MCF 10A (cell line): ENCODE results near the gene CDK14. TPM values are rescaled to one million over a fixed set of nuclear protein-coding genes. Genes with fewer than 3 reads are reported as not detected.

Experiments used
- BruUV-seq: library from RNA; stranded (reverse); fragments of 400-500 nt; replicated peaks from 2 replicates; lab custom pipeline; 2021; lab: Mats Ljungman, UMichigan
- CTCF ChIA-PET: fragments of 300-600 bp; sonication (Branson Sonifier 250); formaldehyde crosslinking; extraction: SDS; loops from one replicate; lab custom pipeline; 2021; ENCODE audit warnings: antibody characterized with exemption, inconsistent platforms; lab: Yijun Ruan, JAX
- POLR2A ChIA-PET: fragments of 300-600, 350-650 bp; sonication (Branson Sonifier 250); formaldehyde crosslinking; extraction: SDS; loops from one replicate; lab custom pipeline; 2020; ENCODE audit warnings: antibody characterized with exemption, inconsistent platforms; lab: Yijun Ruan, JAX
- DNase-seq: peaks from one replicate; pipeline ENCODE4 v3.0.0-alpha.2; 2018; ENCODE audit not compliant: unreplicated experiment
- H3K27ac Mint-ChIP-seq: one replicate; pipeline ENCODE4 v1.8.0; 2022; ENCODE audit warnings: mild to moderate bottlenecking, low read depth, mixed read lengths; ENCODE audit not compliant: unreplicated experiment
- H3K27me3 Mint-ChIP-seq: one replicate; pipeline ENCODE4 v1.8.0; 2022; ENCODE audit warnings: mixed read lengths; ENCODE audit not compliant: insufficient read depth, unreplicated experiment
- H3K36me3 Mint-ChIP-seq: one replicate; pipeline ENCODE4 v1.8.0; 2022; ENCODE audit warnings: mild to moderate bottlenecking, moderate library complexity, mixed read lengths; ENCODE audit not compliant: insufficient read depth, unreplicated experiment
- H3K4me1 Mint-ChIP-seq: one replicate; pipeline ENCODE4 v1.8.0; 2022; ENCODE audit warnings: mixed read lengths; ENCODE audit not compliant: insufficient read depth, unreplicated experiment
- H3K4me3 Mint-ChIP-seq: one replicate; pipeline ENCODE4 v1.8.0; 2022; ENCODE audit warnings: mild to moderate bottlenecking, moderate library complexity, mixed read lengths; ENCODE audit not compliant: unreplicated experiment
- H3K9me3 Mint-ChIP-seq: one replicate; pipeline ENCODE4 v1.8.0; 2022; ENCODE audit warnings: mixed read lengths; ENCODE audit not compliant: unreplicated experiment
- CTCF ChIP-seq: fragments of 200-600 bp; IDR thresholded peaks from one replicate; pipeline ENCODE4 v1.8.0; 2022; ENCODE audit warnings: antibody characterized with exemption, mild to moderate bottlenecking; ENCODE audit not compliant: unreplicated experiment
- intact Hi-C: fragments of 100-400 bp; cut with micrococcal nuclease; formaldehyde crosslinking; loops from 2 replicates; pipeline ENCODE4 v1.14.1; 2022
- total RNA-seq: library from RNA; stranded (reverse); gene quantifications from 2 replicates; pipeline ENCODE4 v1.2.3, GENCODE V29; 2022

Gene CDK14
- total RNA-seq, 1 experiment from 2014 or later, result 32.0 TPM

GRCh38 chr7:91230100-91230499 is 634.0 kb downstream of the CDK14 start:
- no peak for DNase-seq
- no TSS peak for BruUV-seq
- no peak overlapping the region for H3K27ac Mint-ChIP-seq
- intact Hi-C loops, result no loop called here
- H3K27me3 Mint-ChIP-seq, result no peaks in the 10 kb centered on the region
- H3K36me3 Mint-ChIP-seq, result peaks cover 6% of the 10 kb centered on the region
- H3K4me3 Mint-ChIP-seq, result no peak overlapping the region
- no peak for TF ChIP-seq CTCF
- ChIA-PET CTCF (no interaction called here), POLR2A (interaction anchor here (0.6 kb wide), 1 partner anchor 987 kb away, joined by 3 read pairs; no protein-coding TSS in a partner anchor)
- H3K9me3 Mint-ChIP-seq, result no peaks in the 10 kb centered on the region
- no peaks in the 10 kb centered on the region for H3K4me1 Mint-ChIP-seq

- CTCF ChIA-PET, result interaction anchor here (0.6 kb wide), 1 partner anchor 576 kb away, joined by 3 read pairs; no protein-coding TSS in a partner anchor
- H3K27me3 Mint-ChIP-seq, result no peaks in the 10 kb centered on the region
- no peak for DNase-seq
- POLR2A ChIA-PET, result no interaction called here
- BruUV-seq, result no TSS peak
- H3K36me3 Mint-ChIP-seq, result peaks cover 6% of the 10 kb centered on the region
- no peak overlapping the region for H3K27ac Mint-ChIP-seq
- no peaks in the 10 kb centered on the region for H3K9me3 Mint-ChIP-seq
- intact Hi-C loops, result no loop called here
- H3K4me3 Mint-ChIP-seq, result no peak overlapping the region
- no peaks in the 10 kb centered on the region for H3K4me1 Mint-ChIP-seq
- no peak for TF ChIP-seq CTCF
Observed at GRCh38 chr7:91230503-91230902, 634.4 kb downstream of the CDK14 start.

- TF ChIP-seq CTCF, result no peak
- Mint-ChIP-seq H3K27ac (no peak overlapping the region), H3K4me3 (no peak overlapping the region), H3K27me3 (no peaks in the 10 kb centered on the region), H3K9me3 (no peaks in the 10 kb centered on the region), H3K4me1 (no peaks in the 10 kb centered on the region), H3K36me3 (peaks cover 6% of the 10 kb centered on the region)
- intact Hi-C loops, result no loop called here
- ChIA-PET CTCF (interaction anchor here (0.5 to 0.6 kb wide), 2 partner anchors 434 to 1216 kb away, joined by 3 read pairs; no protein-coding TSS in a partner anchor), POLR2A (interaction anchor here (0.7 kb wide), 1 partner anchor 68 kb away, joined by 3 read pairs; no protein-coding TSS in a partner anchor)
- DNase-seq, result no peak
- no TSS peak for BruUV-seq
Observed at GRCh38 chr7:91233212-91233611, 637.1 kb downstream of the CDK14 start.

- Mint-ChIP-seq H3K36me3 (peaks cover 6% of the 10 kb centered on the region), H3K27ac (no peak overlapping the region), H3K4me3 (no peak overlapping the region), H3K4me1 (peaks cover 14% of the 10 kb centered on the region), H3K27me3 (no peaks in the 10 kb centered on the region), H3K9me3 (no peaks in the 10 kb centered on the region)
- CTCF ChIA-PET, result no interaction called here
- intact Hi-C loops, result no loop called here
- BruUV-seq, result no TSS peak
- DNase-seq, result no peak
- POLR2A ChIA-PET, result interaction anchor here (0.5 kb wide), 1 partner anchor 432 kb away, joined by 3 read pairs; no protein-coding TSS in a partner anchor
- no peak for TF ChIP-seq CTCF
Observed at GRCh38 chr7:91235211-91235832, 639.2 kb downstream of the CDK14 start.
